HUES6 (cell line): ENCODE measurements around the gene MKLN1.
"Not testable (repeated sequence)": the region's sequence is repeated elsewhere in the genome, so short reads cannot be mapped to it uniquely, and the experiment has no call there.

Experiments used
- H3K27ac ChIP-seq: 2 replicates; pipeline ENCODE4 v1.7.0; 2013; ENCODE audit warnings: low read depth, mild to moderate bottlenecking, low read length, inconsistent platforms
- H3K27me3 ChIP-seq: 2 replicates; pipeline ENCODE4 v1.6.1; 2013; ENCODE audit warnings: low read length; ENCODE audit not compliant: control insufficient read depth, insufficient read depth
- H3K36me3 ChIP-seq: 2 replicates; pipeline ENCODE4 v1.6.1; 2013; ENCODE audit warnings: low read length; ENCODE audit not compliant: control insufficient read depth, insufficient read depth
- H3K4me1 ChIP-seq: 2 replicates; pipeline ENCODE4 v1.6.1; 2013; ENCODE audit warnings: low read length; ENCODE audit not compliant: control insufficient read depth, insufficient read depth
- H3K4me3 ChIP-seq: 2 replicates; pipeline ENCODE4 v1.5.1; 2013; ENCODE audit warnings: low read depth, low read length
- H3K9ac ChIP-seq: one replicate; pipeline ENCODE4 v1.6.1; 2013; ENCODE audit warnings: mild to moderate bottlenecking, low read length
- H3K9me3 ChIP-seq: 2 replicates; pipeline ENCODE4 v1.6.1; 2013; ENCODE audit warnings: low read depth, low read length; ENCODE audit not compliant: control insufficient read depth, insufficient read depth

Gene MKLN1

DNA sequence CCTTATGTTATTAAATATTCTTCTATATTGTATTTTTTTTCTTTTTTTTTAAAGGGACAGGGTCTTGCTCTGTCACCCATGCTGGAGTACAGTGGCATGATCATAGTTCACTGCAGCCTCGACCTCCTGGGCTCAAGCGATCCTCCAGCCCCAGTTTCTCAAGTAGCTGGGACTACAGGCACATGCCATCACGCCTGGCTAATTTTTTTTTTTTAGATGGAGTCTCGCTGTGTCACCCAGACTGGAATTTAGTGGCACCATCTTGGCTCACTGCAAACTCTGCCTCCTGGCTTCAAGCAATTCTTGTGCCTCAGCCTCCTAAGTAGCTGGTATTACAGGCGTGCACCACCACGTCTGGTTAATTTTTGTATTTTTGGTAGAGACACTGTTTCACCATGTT lies 5.1 kb downstream of the MKLN1 start:
- H3K9ac ChIP-seq, H3K27ac ChIP-seq, H3K4me3 ChIP-seq, H3K27me3 ChIP-seq: not testable (repeated sequence)
- Histone ChIP-seq H3K36me3 (peaks cover 11% of the 10 kb centered on the region), H3K9me3 (peaks cover 17% of the 10 kb centered on the region), H3K4me1 (peaks cover 15% of the 10 kb centered on the region)

DNA sequence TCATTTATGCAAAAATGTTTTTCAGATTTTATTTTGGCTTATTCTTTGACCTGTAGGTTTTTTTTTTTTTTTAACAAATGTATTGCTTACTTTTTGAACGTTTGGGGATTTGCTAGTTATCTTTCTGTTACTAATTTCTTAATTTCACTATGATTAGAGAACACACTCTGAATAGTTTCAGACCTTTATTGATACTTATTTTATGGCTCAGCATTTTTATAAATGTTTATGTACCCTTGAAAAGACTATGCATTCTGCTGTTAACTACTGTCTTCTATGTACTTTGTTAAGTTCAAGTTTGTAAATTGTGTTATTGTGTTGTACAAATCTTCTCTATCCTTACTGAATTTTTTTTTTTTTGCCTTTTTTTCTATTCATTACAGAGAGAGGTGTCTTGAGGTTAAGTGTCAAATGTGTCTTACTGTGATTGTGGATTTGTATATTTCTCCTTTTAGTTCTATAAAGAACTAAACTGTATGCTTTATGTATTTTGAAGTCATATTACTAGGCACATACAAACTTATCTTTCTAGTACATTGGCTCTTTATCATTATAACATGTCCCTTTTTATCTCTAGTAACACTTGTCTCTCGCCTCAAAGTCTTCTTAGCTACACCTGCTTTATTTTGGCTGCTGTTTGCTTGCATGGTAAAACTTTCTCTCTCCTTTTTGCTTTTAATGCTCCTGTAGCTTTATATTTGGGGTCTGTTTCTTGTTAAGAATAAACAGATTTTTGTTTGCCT lies 8.1 kb downstream of the MKLN1 start:
- Histone ChIP-seq H3K9ac (no peak overlapping the region), H3K9me3 (peaks cover 24% of the 10 kb centered on the region), H3K27me3 (no peaks in the 10 kb centered on the region), H3K4me1 (no peaks in the 10 kb centered on the region), H3K4me3 (no peak overlapping the region), H3K36me3 (peaks cover 7% of the 10 kb centered on the region; the same call in 1 of the 2 replicates), H3K27ac (no peak overlapping the region)

DNA sequence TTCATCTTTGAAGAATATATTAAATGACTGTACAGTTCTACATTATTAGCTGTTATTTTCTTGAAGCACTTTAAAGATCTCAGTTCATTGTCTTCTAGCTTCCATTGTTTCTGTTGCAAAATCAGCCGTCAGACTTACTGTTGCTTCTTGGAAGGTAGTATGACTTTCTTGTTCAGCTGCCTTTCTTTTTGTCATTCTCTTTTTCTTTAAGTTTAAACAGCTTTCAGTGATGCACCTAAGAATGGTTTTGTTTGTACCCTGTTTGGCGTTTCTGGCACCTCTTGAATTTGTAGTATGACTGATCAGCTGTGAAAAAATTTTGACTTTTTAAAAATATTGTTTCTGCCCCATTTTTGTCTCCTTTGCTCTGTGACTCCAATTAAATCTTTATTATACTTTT lies 9.3 kb downstream of the MKLN1 start:
- Histone ChIP-seq H3K4me3 (no peak overlapping the region), H3K27me3 (no peaks in the 10 kb centered on the region), H3K27ac (no peak overlapping the region), H3K9me3 (peaks cover 24% of the 10 kb centered on the region), H3K9ac (no peak overlapping the region), H3K36me3 (peaks cover 7% of the 10 kb centered on the region; the same call in 1 of the 2 replicates), H3K4me1 (peaks cover 8% of the 10 kb centered on the region)

DNA sequence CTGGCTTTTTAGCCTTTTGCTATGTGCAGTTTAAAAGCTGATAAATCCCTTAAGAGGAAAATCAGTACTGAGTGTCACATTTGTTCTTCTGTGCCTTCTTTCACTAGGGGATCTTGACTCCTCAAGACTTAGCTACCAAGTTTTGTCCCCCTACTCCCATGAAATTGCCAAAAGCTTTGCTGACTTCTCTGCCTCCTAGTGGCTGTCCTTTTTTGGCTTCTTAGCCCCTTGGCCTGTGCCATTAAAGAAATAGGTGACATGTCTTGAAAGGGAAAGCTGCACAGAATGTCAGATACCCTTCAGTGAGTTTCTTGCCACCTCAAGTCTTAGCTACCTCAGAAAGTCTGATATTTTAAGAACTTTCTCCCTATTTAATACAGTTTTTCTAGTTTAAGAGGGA lies 10.5 kb downstream of the MKLN1 start:
- Histone ChIP-seq H3K9ac (no peak overlapping the region), H3K36me3 (peaks cover 2% of the 10 kb centered on the region; the same call in 1 of the 2 replicates), H3K9me3 (peaks cover 23% of the 10 kb centered on the region), H3K27me3 (no peaks in the 10 kb centered on the region), H3K27ac (no peak overlapping the region), H3K4me1 (peaks cover 12% of the 10 kb centered on the region), H3K4me3 (no peak overlapping the region)

DNA sequence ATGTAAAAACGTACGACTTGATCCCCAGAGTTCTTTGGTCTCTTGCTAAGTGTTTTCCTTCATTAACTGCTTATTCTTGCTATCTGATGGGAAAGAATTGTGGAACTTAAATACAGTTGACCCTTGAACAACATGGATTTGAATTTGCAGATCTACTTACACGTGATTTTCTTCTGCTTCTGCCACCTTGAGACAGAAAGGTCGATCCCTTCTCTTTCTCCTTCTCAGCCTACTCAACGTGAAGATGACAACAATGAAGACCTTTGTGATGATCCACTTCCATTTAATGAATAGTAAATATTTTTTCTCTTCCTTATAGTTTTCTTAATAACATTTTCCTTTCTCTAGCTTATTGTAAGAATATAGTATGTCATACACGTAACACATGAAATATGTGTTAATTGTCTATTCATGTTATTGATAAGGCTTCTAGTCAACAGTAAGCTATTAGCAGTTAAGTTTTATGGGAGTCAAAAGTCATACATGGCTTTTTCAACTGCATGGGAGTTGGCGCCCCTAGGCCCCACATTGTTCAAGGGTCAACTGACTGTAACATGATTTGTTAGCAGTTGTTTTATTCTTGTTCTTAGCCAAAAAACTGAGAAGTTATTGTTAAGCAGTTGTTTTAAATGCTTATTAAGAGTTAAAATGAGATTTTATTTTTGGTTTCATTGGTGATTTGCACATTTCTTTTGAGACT lies 11.2 kb downstream of the MKLN1 start:
- Histone ChIP-seq H3K27me3 (no peaks in the 10 kb centered on the region), H3K36me3 (no peaks in the 10 kb centered on the region), H3K4me3 (no peak overlapping the region), H3K4me1 (peaks cover 12% of the 10 kb centered on the region), H3K9me3 (peaks cover 22% of the 10 kb centered on the region), H3K9ac (no peak overlapping the region), H3K27ac (no peak overlapping the region)

DNA sequence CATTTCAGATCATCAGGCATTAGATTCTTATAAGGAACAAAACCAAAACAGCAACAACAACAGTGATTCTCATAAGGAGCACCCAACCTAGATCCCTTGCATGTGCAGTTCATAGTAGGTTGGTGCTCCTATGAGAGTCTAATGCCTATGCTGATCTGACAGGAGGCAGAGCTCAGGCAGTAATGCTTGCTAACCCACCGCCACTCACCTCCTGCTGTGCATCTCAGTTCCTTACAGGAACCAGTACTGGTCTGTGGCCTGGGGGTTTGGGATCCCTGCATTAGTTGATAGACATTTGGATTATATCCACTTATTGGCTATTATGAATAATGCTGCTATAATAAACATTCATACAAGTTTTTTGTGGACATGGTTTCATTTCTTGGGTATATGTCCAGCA lies 14.0 kb downstream of the MKLN1 start:
- Histone ChIP-seq H3K4me3 (no peak overlapping the region), H3K27ac (no peak overlapping the region), H3K9ac (no peak overlapping the region), H3K4me1 (peaks cover 12% of the 10 kb centered on the region), H3K9me3 (peaks cover 11% of the 10 kb centered on the region; the same call in 1 of the 2 replicates), H3K27me3 (no peaks in the 10 kb centered on the region), H3K36me3 (no peaks in the 10 kb centered on the region)

DNA sequence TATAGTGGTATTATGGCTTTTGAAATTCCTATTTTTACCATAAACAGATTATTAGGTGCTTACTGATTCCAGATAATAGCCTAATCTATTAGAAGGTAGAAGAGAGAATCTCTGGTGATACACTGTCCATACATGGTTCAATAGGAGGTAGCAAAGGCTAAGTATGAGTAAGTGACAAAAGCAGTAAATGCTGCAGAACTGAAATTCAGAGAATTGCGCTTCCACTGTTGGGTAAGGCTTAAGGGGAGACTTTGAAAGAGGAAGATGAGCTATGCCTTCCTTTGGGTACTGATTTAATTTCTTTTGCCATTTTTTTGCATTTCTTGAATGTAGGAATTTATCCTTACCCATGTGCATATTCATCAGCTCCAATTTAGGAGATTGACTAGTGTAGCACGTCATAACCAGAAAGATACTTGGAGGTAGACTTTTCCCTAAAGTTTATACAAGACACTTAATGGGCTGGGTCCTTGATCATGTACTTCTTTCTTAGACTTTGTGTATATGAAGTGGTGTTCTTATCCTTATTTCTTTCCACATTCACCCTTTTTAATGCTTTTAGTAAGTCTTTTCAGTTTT lies 15.3 kb downstream of the MKLN1 start:
- peaks cover 24% of the 10 kb centered on the region for H3K4me1 ChIP-seq
- H3K9ac ChIP-seq, result no peak overlapping the region
- H3K4me3 ChIP-seq, result no peak overlapping the region
- H3K9me3 ChIP-seq, result peaks cover 4% of the 10 kb centered on the region; the same call in 1 of the 2 replicates
- H3K36me3 ChIP-seq, result no peaks in the 10 kb centered on the region
- H3K27me3 ChIP-seq, result no peaks in the 10 kb centered on the region
- H3K27ac ChIP-seq, result no peak overlapping the region

DNA sequence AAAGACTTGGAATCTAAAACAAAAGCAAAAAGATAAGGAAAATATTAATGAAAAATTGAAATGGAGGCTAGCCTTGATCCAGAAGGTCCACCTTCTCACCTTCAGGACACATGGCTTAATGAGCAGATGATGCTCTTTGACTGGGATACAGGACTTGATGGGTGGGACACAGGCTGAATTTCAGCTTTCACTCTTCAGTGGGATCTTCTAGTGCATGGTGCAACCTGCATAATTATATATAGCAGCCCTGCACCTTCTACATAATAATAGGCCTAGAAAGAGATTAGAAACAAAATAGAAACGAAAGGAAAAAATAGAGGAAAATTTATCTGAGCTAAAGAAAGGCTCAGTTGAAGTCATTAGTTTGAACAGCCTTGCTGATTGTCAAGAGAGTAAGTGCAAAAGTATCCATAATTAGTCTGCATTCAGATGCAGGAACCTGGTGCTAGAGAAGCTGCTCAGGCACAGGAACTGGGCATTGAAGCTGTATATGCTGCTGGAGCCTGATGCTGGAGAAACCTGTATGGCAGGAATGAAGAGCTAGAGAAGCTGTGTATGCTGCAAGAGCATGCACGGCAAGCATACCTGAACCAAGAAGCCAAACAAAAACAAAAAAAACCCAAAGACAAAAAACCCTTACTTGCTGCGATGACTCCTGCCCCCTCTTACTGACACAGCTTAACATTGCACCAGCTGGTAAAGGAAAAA lies 19.4 kb downstream of the MKLN1 start:
- Histone ChIP-seq H3K9ac (no peak overlapping the region), H3K4me3 (no peak overlapping the region; the same call in 1 of the 2 replicates), H3K4me1 (peaks cover 17% of the 10 kb centered on the region), H3K27me3 (no peaks in the 10 kb centered on the region), H3K27ac (peak overlapping the region; percentile 24; the same call in 1 of the 2 replicates), H3K36me3 (no peaks in the 10 kb centered on the region), H3K9me3 (no peaks in the 10 kb centered on the region; the same call in 1 of the 2 replicates)

DNA sequence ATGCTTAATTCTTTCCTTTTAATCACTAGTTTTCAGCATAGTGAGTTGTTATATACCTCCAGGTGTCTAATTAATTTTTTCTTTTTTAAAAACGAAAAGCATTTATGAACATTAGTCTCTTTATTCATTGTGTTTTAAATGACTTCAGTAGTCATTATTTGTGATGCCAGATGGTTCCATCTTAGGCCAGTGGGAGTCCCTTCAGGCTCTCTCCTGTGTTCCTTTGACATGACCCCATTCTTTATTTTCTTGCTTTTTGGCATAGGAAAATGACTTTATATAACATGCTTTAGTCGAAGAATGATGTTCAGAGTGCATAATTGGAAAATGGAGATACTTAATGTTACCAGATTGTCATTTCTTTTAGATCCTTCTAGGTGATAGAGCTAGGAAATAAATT lies 24.4 kb downstream of the MKLN1 start:
- Histone ChIP-seq H3K9ac (no peak overlapping the region), H3K9me3 (no peaks in the 10 kb centered on the region; the same call in 1 of the 2 replicates), H3K27ac (no peak overlapping the region), H3K4me3 (no peak overlapping the region), H3K27me3 (no peaks in the 10 kb centered on the region), H3K4me1 (peaks cover 12% of the 10 kb centered on the region; the same call in 1 of the 2 replicates), H3K36me3 (no peaks in the 10 kb centered on the region)

DNA sequence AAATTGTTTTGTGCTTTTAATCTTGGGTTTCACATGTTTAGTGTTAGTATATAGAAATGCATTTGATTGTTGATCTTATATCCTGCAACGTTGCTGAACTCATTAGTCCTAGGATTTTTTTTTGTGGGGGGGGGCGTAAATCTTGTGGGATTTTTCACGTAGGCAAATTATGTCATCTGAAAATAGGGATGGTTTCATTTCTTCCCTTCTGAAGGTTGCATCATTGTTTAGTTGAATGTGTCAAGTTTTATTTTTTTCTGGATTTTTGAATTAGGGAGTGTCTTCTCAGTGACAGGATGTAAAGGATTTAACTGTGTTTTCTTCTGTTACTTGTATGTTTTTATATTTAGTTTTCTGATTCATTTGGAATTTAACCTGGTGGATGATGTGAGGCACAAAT lies 26.7 kb downstream of the MKLN1 start:
- Histone ChIP-seq H3K9ac (no peak overlapping the region), H3K27ac (no peak overlapping the region), H3K27me3 (no peaks in the 10 kb centered on the region), H3K36me3 (no peaks in the 10 kb centered on the region), H3K9me3 (no peaks in the 10 kb centered on the region; the same call in 1 of the 2 replicates), H3K4me3 (no peak overlapping the region), H3K4me1 (peaks cover 15% of the 10 kb centered on the region)
